GM18909 (cell line): ENCODE results near the gene KCTD5.
A peak's percentile ranks its signal among the peaks of the same experiment; 100 is the strongest.
"Not testable (repeated sequence)": the region's sequence is repeated elsewhere in the genome, so short reads cannot be mapped to it uniquely, and the experiment has no call there.

ENCODE experiments used
- ATAC-seq: cut with Tn5 transposase; IDR thresholded peaks from one replicate; pipeline ENCODE4 v1.9.1; 2021; ENCODE audit warnings: mild to moderate bottlenecking; ENCODE audit not compliant: unreplicated experiment, poor library complexity

Gene KCTD5

GRCh38 chr16:2682209-2683021 lies at the start of gene KCTD5:
TSS of gene KCTD5 (plus strand) at chr16:2682523. CDS start at chr16:2682549, 26 bp downstream.
- ATAC-seq, result peak; percentile 63

- ATAC-seq, result peak; percentile 55
Observed at GRCh38 chr16:2639071-2639721, 43.1 kb upstream of the KCTD5 start.

- peak; percentile 23 for ATAC-seq
Observed at GRCh38 chr16:2639722-2640072, 42.6 kb upstream of the KCTD5 start.

GRCh38 chr16:2642561-2642960 lies 39.8 kb upstream of the KCTD5 start:
- ATAC-seq, result not testable (repeated sequence)

GRCh38 chr16:2644754-2645453 lies 37.4 kb upstream of the KCTD5 start:
- not testable (repeated sequence) for ATAC-seq

- not testable (repeated sequence) for ATAC-seq
Observed at GRCh38 chr16:2651268-2651871, 31.0 kb upstream of the KCTD5 start.

GRCh38 chr16:2653915-2654314 lies 28.4 kb upstream of the KCTD5 start:
- not testable (repeated sequence) for ATAC-seq

- not testable (repeated sequence) for ATAC-seq
Observed at GRCh38 chr16:2654949-2655348, 27.4 kb upstream of the KCTD5 start.

- no peak for ATAC-seq
Observed at GRCh38 chr16:2656985-2657384, 25.3 kb upstream of the KCTD5 start.

GRCh38 chr16:2657803-2658202 lies 24.5 kb upstream of the KCTD5 start:
- not testable (repeated sequence) for ATAC-seq

GRCh38 chr16:2659560-2659959 lies 22.8 kb upstream of the KCTD5 start:
- ATAC-seq, result not testable (repeated sequence)

- not testable (repeated sequence) for ATAC-seq
Observed at GRCh38 chr16:2660014-2660662, 22.2 kb upstream of the KCTD5 start.

- ATAC-seq, result not testable (repeated sequence)
Observed at GRCh38 chr16:2660755-2661373, 21.5 kb upstream of the KCTD5 start.

- ATAC-seq, result no peak
Observed at GRCh38 chr16:2663553-2664546, 18.5 kb upstream of the KCTD5 start.

GRCh38 chr16:2664574-2664982 lies 17.7 kb upstream of the KCTD5 start:
- ATAC-seq, result no peak

- not testable (repeated sequence) for ATAC-seq
Observed at GRCh38 chr16:2666671-2667070, 15.7 kb upstream of the KCTD5 start.

- not testable (repeated sequence) for ATAC-seq
Observed at GRCh38 chr16:2669587-2669986, 12.7 kb upstream of the KCTD5 start.

- ATAC-seq, result not testable (repeated sequence)
Observed at GRCh38 chr16:2670017-2670416, 12.3 kb upstream of the KCTD5 start.
